ENCODE measurements around the gene MBD6. TPM values are rescaled to one million over a fixed set of nuclear protein-coding genes. Genes with fewer than 3 reads are reported as not detected.
A peak's percentile ranks its signal among the peaks of the same experiment; 100 is the strongest.

The MBD6 gene
- total RNA-seq, 1 donor from 2014 or later: 118 TPM

GRCh38 chr12:57543581-57543980 is 21.0 kb downstream of the MBD6 start:
- peaks cover 13% of the 10 kb centered on the region for H3K36me3 Mint-ChIP-seq
- TF ChIP-seq CTCF (IDR thresholded peaks at IDR 0.05; ENCODE audit: unreplicated experiment): no peak
- peaks cover 16% of the 10 kb centered on the region for H3K27me3 Mint-ChIP-seq (ENCODE audit: low read depth)
- H3K27ac Mint-ChIP-seq: no peak overlapping the region
- no peaks in the 10 kb centered on the region for H3K9me3 Mint-ChIP-seq
- DNase-seq (ENCODE audit: low spot score in 2 of 2, unreplicated experiment in 2 of 2): no peak
- peaks cover 22% of the 10 kb centered on the region for H3K4me1 Mint-ChIP-seq
- H3K4me3 Mint-ChIP-seq: no peak overlapping the region

GRCh38 chr12:57545809-57546437 is 23.3 kb downstream of the MBD6 start:
- Mint-ChIP-seq H3K27me3 (ENCODE audit: low read depth) (peaks cover 39% of the 10 kb centered on the region), H3K36me3 (peaks cover 4% of the 10 kb centered on the region), H3K27ac (peak overlapping the region; percentile 96), H3K4me3 (peak overlapping the region; percentile 98), H3K9me3 (no peaks in the 10 kb centered on the region), H3K4me1 (peaks cover 20% of the 10 kb centered on the region)
- TF ChIP-seq CTCF (IDR thresholded peaks at IDR 0.05; ENCODE audit: unreplicated experiment): no peak
- no peak for DNase-seq (ENCODE audit: low spot score in 2 of 2, unreplicated experiment in 2 of 2)

GRCh38 chr12:57546438-57547287 is 24.0 kb downstream of the MBD6 start, which contains the start of gene DCTN2:
Gene DCTN2, minus strand, starts transcription at chr12:57547192. Its CDS starts 129 bp downstream, at chr12:57547063.
- Mint-ChIP-seq H3K36me3 (peaks cover 4% of the 10 kb centered on the region), H3K4me3 (peak within 1 kb of the TSS; percentile 98), H3K27me3 (ENCODE audit: low read depth) (peaks cover 46% of the 10 kb centered on the region), H3K27ac (peak within 1 kb of the TSS; percentile 96), H3K9me3 (no peaks in the 10 kb centered on the region), H3K4me1 (peaks cover 16% of the 10 kb centered on the region)
- no peak for TF ChIP-seq CTCF (IDR thresholded peaks at IDR 0.05; ENCODE audit: unreplicated experiment)
- DNase-seq (ENCODE audit: low spot score in 2 of 2, unreplicated experiment in 2 of 2): peak; percentile 83 to 92

- TF ChIP-seq CTCF (IDR thresholded peaks at IDR 0.05; ENCODE audit: unreplicated experiment): no peak
- Mint-ChIP-seq H3K27ac (no peak overlapping the region), H3K9me3 (no peaks in the 10 kb centered on the region), H3K27me3 (ENCODE audit: low read depth) (peaks cover 54% of the 10 kb centered on the region), H3K36me3 (peaks cover 4% of the 10 kb centered on the region), H3K4me1 (peaks cover 16% of the 10 kb centered on the region), H3K4me3 (peak overlapping the region; percentile 98)
- DNase-seq (ENCODE audit: low spot score in 2 of 2, unreplicated experiment in 2 of 2): no peak
Measured at GRCh38 chr12:57547288-57548012, 24.8 kb downstream of the MBD6 start.

GRCh38 chr12:57548013-57548315 is 25.3 kb downstream of the MBD6 start:
- no peaks in the 10 kb centered on the region for H3K9me3 Mint-ChIP-seq
- H3K4me3 Mint-ChIP-seq: no peak overlapping the region
- DNase-seq (ENCODE audit: low spot score in 2 of 2, unreplicated experiment in 2 of 2): no peak
- no peak for TF ChIP-seq CTCF (IDR thresholded peaks at IDR 0.05; ENCODE audit: unreplicated experiment)
- H3K27ac Mint-ChIP-seq: no peak overlapping the region
- H3K36me3 Mint-ChIP-seq: peaks cover 4% of the 10 kb centered on the region
- peaks cover 59% of the 10 kb centered on the region for H3K27me3 Mint-ChIP-seq (ENCODE audit: low read depth)
- H3K4me1 Mint-ChIP-seq: peaks cover 16% of the 10 kb centered on the region

Measured in mesothelial cell of epicardium (in vitro differentiated cells).